K562 (cell line): ENCODE data around the gene BORCS5. TPM values are rescaled to one million over a fixed set of nuclear protein-coding genes. Genes with fewer than 3 reads are reported as not detected.

Source experiments
- ATF4 ChIP-seq: fragments of 450-650 bp; formaldehyde crosslinking; IDR thresholded peaks from 2 replicates; pipeline ENCODE4 v1.4.0; 2022; ENCODE audit warnings: mild to moderate bottlenecking, moderate library complexity
- DIDO1 ChIP-seq: fragments of 450-650 bp; IDR thresholded peaks from 2 replicates; pipeline ENCODE4 v1.6.1; 2016; ENCODE audit warnings: low read depth, missing biosample characterization, missing genetic modification characterization
- FOXK1 ChIP-seq: sonication (generic); formaldehyde crosslinking; IDR thresholded peaks from 2 replicates; pipeline ENCODE4 v1.8.0; 2022; ENCODE audit warnings: missing genetic modification reagents, mild to moderate bottlenecking, borderline replicate concordance
- KDM5B ChIP-seq: fragments of 200-600 bp; sonication (generic); IDR thresholded peaks from 2 replicates; pipeline ENCODE4 v1.6.1; 2012; ENCODE audit warnings: low read depth, mild to moderate bottlenecking, moderate library complexity, low read length, control low read depth, inconsistent platforms; ENCODE audit not compliant: insufficient replicate concordance
- L3MBTL2 ChIP-seq: fragments of 450-650 bp; IDR thresholded peaks from 2 replicates; pipeline ENCODE4 v1.6.1; 2016; ENCODE audit warnings: mild to moderate bottlenecking, moderate library complexity
- MITF ChIP-seq: IDR thresholded peaks from 2 replicates; pipeline ENCODE4 v1.6.1; 2014; ENCODE audit warnings: antibody characterized with exemption
- TFAP4 ChIP-seq: sonication (generic); formaldehyde crosslinking; IDR thresholded peaks from 2 replicates; pipeline ENCODE4 v1.8.0; 2022; ENCODE audit warnings: missing genetic modification reagents, mild to moderate bottlenecking, moderate library complexity, borderline replicate concordance
- TRIM28 ChIP-seq: fragments of 450-650 bp; IDR thresholded peaks from 2 replicates; pipeline ENCODE4 v1.6.1; 2017
- UBTF ChIP-seq, 2 experiments: IDR thresholded peaks; 2 replicates each; pipeline ENCODE4 v1.6.1; 2012; ENCODE audit warnings: improper control_type of control experiment in 2 of 2, low read depth in 2 of 2, low read length in 2 of 2, borderline replicate concordance in 1 of 2
- YY1 ChIP-seq, 3 experiments: IDR thresholded peaks; 2 replicates each; pipeline ENCODE4 v1.6.1; 2011; ENCODE audit warnings: low read length in 2 of 3, mild to moderate bottlenecking in 2 of 3, moderate library complexity in 2 of 3, borderline replicate concordance in 1 of 3, control low read depth in 1 of 3, low read depth in 1 of 3; ENCODE audit not compliant: insufficient read depth in 3 of 3, insufficient replicate concordance in 2 of 3, control insufficient read depth in 1 of 3, insufficient read length in 1 of 3; ENCODE audit errors: extremely low read depth in 1 of 3
- ZNF121 ChIP-seq: sonication (generic); formaldehyde crosslinking; conservative IDR thresholded peaks from 2 replicates; pipeline ENCODE4 v1.8.0; 2022; ENCODE audit warnings: missing genetic modification reagents
- polyA plus RNA-seq, 8 experiments: library from polyadenylated mRNA; depleted of rRNA in 4 of 8; stranded (reverse) in 5 of 8; unstranded in 3 of 8; fragments of >200 nt; fragmentation: Nextera tagmentation in 2 of 8; fragmentation: Illumina TruSeq in 1 of 8; extraction: Ambion mirVana in 2 of 8; extraction: Trizol in 1 of 8; gene quantifications; 2 replicates each; pipeline versions ENCODE4 v1.2.1 to v1.2.3, GENCODE V29; 2011 to 2014; ENCODE audit warnings: inconsistent platforms in 1 of 8, missing spikeins in 1 of 8
- total RNA-seq, 7 experiments: library from RNA; depleted of rRNA in 6 of 7; stranded (reverse); fragments of >200 nt in 6 of 7; fragmentation: Illumina TruSeq in 2 of 7; extraction: Trizol in 2 of 7; gene quantifications; 2 replicates each; pipeline versions ENCODE4 v1.2.1 to v1.2.3, GENCODE V29; 2011 to 2021; ENCODE audit warnings: low replicate concordance in 1 of 7

Gene BORCS5
- total and polyA plus RNA-seq, 9 of the 15 experiments (the other 6 are each of a cell fraction or from before 2014, with no cell fraction given): 0.31 to 12.4 (median 6.6) TPM

GRCh38 chr12:12349711-12350665 is 6.9 kb upstream of the BORCS5 start, which contains the start of gene MANSC1 (continued):
- no peak for TF ChIP-seq DIDO1
- peak; percentile 77 for TF ChIP-seq TFAP4 (CRISPR knock-in tag)
- no peak for TF ChIP-seq ATF4 (CRISPR knock-in tag)
- no peak for TF ChIP-seq ZNF121 (CRISPR knock-in tag)
- TF ChIP-seq L3MBTL2: peak; percentile 86
- TF ChIP-seq YY1 (IDR thresholded peaks at IDR 0.05; ENCODE audit: borderline replicate concordance in 1 of 3, control insufficient read depth in 1 of 3, extremely low read depth in 1 of 3, insufficient read depth in 3 of 3, insufficient read length in 1 of 3, insufficient replicate concordance in 2 of 3, low read depth in 1 of 3, low read length in 2 of 3): peak in 1 of 3 experiments; percentile 12
- TF ChIP-seq UBTF (IDR thresholded peaks at IDR 0.05; ENCODE audit: borderline replicate concordance in 1 of 2, low read depth in 2 of 2, low read length in 2 of 2): peak; percentile 50 to 58; a peak in 2 of 4 replicates
- TF ChIP-seq KDM5B: peak; percentile 62
- TF ChIP-seq FOXK1 (CRISPR knock-in tag): no peak
- no peak for TF ChIP-seq TRIM28
- TF ChIP-seq MITF: no peak
